Fibroblast of pulmonary artery (primary cell): Measurements from ENCODE around the gene ZBTB20.

Experiments
- DNase-seq: peaks from one replicate; pipeline ENCODE4 v3.0.0-alpha.2; 2010; ENCODE audit warnings: low read depth
- H3K4me3 ChIP-seq: replicated peaks from 2 replicates; pipeline ENCODE4 v1.5.1; 2011; ENCODE audit warnings: low read depth, mild to moderate bottlenecking, control low read depth, low read length, moderate library complexity
- TF ChIP-seq, protein P1 (sequence below): IDR thresholded peaks from 2 replicates; pipeline ENCODE4 v1.5.1; 2011; ENCODE audit warnings: mild to moderate bottlenecking, control low read depth, low read length, inconsistent platforms; ENCODE audit errors: missing control alignments

ZBTB20 gene

DNA sequence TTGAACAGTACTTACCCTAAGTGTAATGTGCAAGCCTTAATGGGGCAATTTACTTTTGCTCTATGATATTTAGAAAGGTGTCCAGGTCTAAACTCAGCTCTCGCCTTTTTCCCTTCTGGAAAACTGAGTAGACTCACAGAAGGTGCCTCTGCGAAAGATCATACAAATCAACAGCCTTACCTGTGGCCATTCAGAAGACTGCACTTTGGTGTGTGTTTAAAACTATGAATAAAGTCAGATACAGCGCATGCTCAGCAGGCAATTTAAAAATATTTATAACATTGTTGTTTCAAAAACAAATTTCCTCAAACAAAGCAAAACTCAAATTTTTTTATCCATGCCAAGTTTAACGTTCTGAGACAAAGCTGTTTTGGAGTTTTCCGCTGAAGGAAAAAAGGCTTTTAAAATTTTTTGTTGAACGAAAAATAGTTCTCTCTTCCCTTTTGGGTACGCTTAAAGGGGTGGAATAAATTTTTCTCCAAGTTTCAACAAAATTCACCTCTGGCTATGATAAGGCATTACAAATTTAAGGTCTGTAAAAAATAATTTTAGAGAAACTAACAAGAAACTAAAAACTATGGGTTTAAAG is 697.0 kb downstream of the ZBTB20 start:
- DNase-seq = no peak
- no peak overlapping the region for H3K4me3 ChIP-seq
- TF ChIP-seq, protein P1, sequence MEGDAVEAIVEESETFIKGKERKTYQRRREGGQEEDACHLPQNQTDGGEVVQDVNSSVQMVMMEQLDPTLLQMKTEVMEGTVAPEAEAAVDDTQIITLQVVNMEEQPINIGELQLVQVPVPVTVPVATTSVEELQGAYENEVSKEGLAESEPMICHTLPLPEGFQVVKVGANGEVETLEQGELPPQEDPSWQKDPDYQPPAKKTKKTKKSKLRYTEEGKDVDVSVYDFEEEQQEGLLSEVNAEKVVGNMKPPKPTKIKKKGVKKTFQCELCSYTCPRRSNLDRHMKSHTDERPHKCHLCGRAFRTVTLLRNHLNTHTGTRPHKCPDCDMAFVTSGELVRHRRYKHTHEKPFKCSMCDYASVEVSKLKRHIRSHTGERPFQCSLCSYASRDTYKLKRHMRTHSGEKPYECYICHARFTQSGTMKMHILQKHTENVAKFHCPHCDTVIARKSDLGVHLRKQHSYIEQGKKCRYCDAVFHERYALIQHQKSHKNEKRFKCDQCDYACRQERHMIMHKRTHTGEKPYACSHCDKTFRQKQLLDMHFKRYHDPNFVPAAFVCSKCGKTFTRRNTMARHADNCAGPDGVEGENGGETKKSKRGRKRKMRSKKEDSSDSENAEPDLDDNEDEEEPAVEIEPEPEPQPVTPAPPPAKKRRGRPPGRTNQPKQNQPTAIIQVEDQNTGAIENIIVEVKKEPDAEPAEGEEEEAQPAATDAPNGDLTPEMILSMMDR = no peak

DNA sequence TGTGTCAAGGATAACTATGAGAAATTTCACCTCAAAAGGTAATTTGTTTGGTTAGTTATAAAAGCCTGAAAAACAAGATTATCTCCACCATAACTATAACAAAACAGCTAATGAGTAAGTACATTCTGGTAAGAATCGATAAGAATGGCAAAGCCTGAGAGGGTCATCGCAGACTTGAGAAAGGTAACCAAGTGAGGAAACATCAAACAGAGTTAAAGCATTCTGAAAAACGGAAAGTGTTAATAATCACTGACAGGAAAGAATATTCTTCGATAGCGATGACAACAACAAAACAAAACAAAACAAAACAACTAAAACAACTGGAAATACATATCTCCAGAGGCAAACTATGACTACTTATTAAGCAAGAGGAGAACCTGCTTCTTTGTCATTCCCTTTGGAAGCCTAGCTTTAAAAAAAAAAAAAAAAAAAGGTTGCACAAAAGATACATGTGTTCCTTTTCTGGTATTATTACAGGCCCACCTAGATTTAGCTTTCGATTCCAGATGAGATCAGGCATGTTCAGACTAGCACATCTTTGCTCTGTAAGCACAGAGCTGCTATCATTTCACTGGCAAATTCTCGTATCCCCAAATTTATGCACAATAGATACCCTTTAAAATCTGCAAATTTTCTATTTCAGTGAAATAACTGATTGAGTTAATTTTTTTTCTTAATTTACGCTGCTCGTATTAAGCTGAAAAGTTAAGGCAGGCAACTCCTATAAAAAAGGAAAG is 697.6 kb downstream of the ZBTB20 start:
- no peak overlapping the region for H3K4me3 ChIP-seq
- TF ChIP-seq, protein P1 = no peak
- no peak for DNase-seq

DNA sequence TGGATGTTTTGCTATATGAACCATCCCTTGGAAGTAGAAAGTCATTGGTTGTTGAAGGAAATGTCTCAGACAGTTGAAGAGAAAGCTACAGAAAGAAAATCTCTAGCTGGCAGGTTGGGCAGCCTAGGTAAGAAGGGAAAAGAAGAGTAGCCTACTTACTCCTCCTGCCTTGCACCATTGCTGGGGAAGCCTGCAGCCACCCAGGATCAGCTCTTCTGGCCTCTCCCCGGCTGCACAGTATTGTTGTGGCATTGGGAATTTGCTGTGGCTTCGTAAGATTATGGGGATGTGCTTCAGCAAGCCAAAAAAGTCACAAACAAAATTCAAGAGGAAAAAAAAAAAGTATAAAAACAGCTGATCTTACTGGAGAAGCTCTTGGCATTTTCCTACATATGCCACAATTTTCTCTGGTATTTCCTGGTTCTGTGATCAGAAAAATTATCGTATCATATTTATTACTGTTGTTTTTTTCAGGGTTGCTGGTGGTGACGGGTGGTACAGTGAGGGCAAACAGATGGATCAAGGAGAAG is 699.1 kb downstream of the ZBTB20 start:
- DNase-seq = no peak
- TF ChIP-seq, protein P1 = no peak
- H3K4me3 ChIP-seq = no peak overlapping the region

- TF ChIP-seq, protein P1 = no peak
- DNase-seq = no peak
- H3K4me3 ChIP-seq = no peak overlapping the region
Observed at GRCh38 chr3:114447545-114447944, 699.5 kb downstream of the ZBTB20 start.

DNA sequence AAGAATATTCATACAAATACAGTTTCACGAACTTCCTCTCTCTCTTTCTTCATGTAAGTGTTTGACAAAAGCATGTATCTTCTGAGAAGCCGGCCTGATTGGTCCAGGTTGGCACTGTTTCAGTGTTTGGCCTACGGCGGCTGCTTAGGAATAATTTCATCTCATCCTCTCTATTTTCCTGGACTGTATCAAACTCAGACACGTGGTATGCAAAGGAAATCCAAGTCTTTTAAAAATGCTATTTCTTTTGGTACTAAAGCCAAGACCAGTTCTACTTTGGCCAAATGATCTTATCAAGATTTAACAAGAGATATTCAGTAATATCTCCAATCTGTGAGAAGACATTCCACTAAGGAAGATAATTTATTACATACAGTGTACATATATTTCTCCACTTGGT is 700.5 kb downstream of the ZBTB20 start:
- DNase-seq = no peak
- no peak overlapping the region for H3K4me3 ChIP-seq
- TF ChIP-seq, protein P1 = no peak

DNA sequence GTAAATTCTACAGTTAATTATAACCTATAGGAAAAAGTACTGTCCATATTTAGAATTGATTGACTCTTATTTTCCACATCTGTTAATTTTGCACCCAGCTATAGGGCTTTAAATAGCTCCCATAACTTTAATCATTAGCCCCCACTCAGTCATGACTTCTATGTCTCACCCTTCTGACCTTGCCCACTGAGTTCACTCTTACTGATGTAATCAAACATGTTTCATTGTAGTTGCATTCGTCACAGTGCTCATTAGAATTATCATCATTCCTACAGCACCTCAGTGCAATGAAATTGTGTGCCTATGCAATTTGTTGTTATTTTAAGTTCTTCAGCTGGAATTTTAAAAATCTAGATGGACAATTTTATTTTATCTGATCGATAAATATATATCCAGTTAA is 701.9 kb downstream of the ZBTB20 start:
- no peak overlapping the region for H3K4me3 ChIP-seq
- TF ChIP-seq, protein P1 = no peak
- no peak for DNase-seq
